Transverse colon (tissue), 4 donors: ENCODE data around the gene GDF11. TPM values are rescaled to one million over a fixed set of nuclear protein-coding genes. Genes with fewer than 3 reads are reported as not detected.

Source experiments
- DNase-seq: peaks from one replicate; pipeline ENCODE4 v3.0.0-alpha.2; 2019
- H3K27ac ChIP-seq, 4 donors: fragments of 200-600 bp; sonication (generic); 2 replicates each; pipeline ENCODE4 v1.5.1; 2016 to 2018; ENCODE audit warnings: inconsistent platforms in 4 of 4
- H3K27me3 ChIP-seq: fragments of 200-600 bp; sonication (generic); 2 replicates; pipeline ENCODE4 v1.5.1; 2017; ENCODE audit warnings: inconsistent platforms
- H3K36me3 ChIP-seq, 4 donors: fragments of 200-600 bp; sonication (generic); 2 replicates each; pipeline ENCODE4 v1.5.1; 2017 to 2019; ENCODE audit warnings: inconsistent platforms in 4 of 4
- H3K4me1 ChIP-seq, 4 donors: fragments of 200-600 bp; sonication (generic); 2 replicates each; pipeline ENCODE4 v1.5.1; 2017 to 2020; ENCODE audit warnings: inconsistent platforms in 4 of 4
- H3K4me3 ChIP-seq, 4 donors: fragments of 200-600 bp; sonication (generic); 1 replicate in 1 of 4; 2 replicates in 3 of 4; pipeline versions ENCODE4 v1.5.1 to v1.6.1; 2017 to 2019; ENCODE audit warnings: inconsistent platforms in 4 of 4
- H3K9me3 ChIP-seq, 2 donors: fragments of 200-600 bp; sonication (generic); 2 replicates each; pipeline ENCODE4 v1.5.1; 2017 to 2019; ENCODE audit warnings: inconsistent platforms in 2 of 2
- EP300 ChIP-seq: sonication (generic); formaldehyde crosslinking; IDR thresholded peaks from one replicate; pipeline ENCODE4 v1.6.1; 2017; ENCODE audit warnings: antibody characterized with exemption, low read depth
- POLR2A ChIP-seq: fragments of 450-650 bp; IDR thresholded peaks from one replicate; pipeline ENCODE4 v1.6.1; 2016; ENCODE audit warnings: antibody characterized with exemption, mild to moderate bottlenecking, moderate library complexity
- POLR2AphosphoS5 ChIP-seq, 3 donors: sonication (generic); formaldehyde crosslinking; IDR thresholded peaks; one replicate each; pipeline ENCODE4 v1.6.1; 2016; ENCODE audit warnings: antibody characterized with exemption in 3 of 3
- WGBS, 2 donors: methylation state at CpG; one replicate each; pipeline ENCODE4 v1.1.5; 2018; ENCODE audit warnings: low coverage in 1 of 2; 5-methylcytosine and 5-hydroxymethylcytosine counted together
- in situ Hi-C, 4 donors: fragments of 200-750 bp; cut with MboI; loops; one replicate each; pipeline versions ENCODE4 v1.15.0 to v1.15.1; 2017; ENCODE audit warnings: low sequenced_read_pairs in 3 of 4, low pct_ligation_motif_present in 1 of 4, low pct_unique_long_range_greater_than_20kb in 1 of 4
- intact Hi-C: fragments of 100-400 bp; cut with DNase I; formaldehyde crosslinking; loops from one replicate; pipeline ENCODE4 v1.15.1; 2023; ENCODE audit warnings: low total_unique reads
- total RNA-seq, 4 donors: library from RNA; depleted of rRNA; stranded (reverse); fragments of >200 nt; gene quantifications; one replicate each; pipeline ENCODE4 v1.1.0, GENCODE V29; 2016
- TF ChIP-seq, protein P1 (sequence below), 5 experiments: fragments of 200-600 bp in 3 of 5; fragments of 450-650 bp in 2 of 5; sonication (generic) in 3 of 5; IDR thresholded peaks; 1 replicate in 2 of 5; 2 replicates in 3 of 5; pipeline ENCODE4 v1.5.1; 2016 to 2017; ENCODE audit warnings: antibody characterized with exemption in 5 of 5, inconsistent platforms in 3 of 5, mild to moderate bottlenecking in 2 of 5, moderate library complexity in 1 of 5

The GDF11 gene
- total RNA-seq, 4 donors from 2014 or later: 0.37 to 1.7 (median 0.60) TPM

DNA sequence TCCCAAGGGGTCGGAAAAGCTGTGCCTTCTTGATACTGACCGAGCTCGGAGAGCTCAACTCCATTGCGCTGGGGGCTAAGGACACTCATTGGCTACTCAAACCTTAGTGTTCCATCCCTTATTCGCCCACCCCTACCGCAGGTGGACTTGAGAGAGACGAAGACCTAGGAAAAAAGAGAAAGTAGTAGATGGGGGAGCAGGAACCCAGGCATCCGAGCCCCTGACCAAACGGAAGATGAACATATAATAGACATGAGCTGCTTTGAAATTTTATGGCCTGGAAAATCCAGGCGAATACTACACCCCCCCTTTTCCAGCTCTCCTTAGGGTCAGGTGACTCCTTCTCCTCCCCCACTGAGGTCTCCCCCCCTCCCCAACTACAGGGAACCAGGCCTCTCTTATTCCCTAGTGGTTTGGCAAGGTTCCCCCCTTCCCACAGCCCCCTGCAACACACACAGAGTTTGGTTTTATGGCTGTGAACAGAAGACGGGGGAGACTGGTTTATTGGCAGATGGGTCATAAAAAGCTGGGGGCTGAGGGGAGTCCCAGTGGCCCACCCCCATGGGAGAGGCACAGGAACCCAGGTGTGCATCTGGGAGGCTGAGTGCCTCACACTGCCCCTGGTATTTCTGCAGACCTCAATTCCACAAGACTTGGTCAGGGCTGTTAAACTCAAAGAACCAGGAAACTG lies 1.6 kb downstream of the GDF11 start:
- H3K27ac ChIP-seq: peak overlapping the region; percentile 64 to 86 (median 84)

DNA sequence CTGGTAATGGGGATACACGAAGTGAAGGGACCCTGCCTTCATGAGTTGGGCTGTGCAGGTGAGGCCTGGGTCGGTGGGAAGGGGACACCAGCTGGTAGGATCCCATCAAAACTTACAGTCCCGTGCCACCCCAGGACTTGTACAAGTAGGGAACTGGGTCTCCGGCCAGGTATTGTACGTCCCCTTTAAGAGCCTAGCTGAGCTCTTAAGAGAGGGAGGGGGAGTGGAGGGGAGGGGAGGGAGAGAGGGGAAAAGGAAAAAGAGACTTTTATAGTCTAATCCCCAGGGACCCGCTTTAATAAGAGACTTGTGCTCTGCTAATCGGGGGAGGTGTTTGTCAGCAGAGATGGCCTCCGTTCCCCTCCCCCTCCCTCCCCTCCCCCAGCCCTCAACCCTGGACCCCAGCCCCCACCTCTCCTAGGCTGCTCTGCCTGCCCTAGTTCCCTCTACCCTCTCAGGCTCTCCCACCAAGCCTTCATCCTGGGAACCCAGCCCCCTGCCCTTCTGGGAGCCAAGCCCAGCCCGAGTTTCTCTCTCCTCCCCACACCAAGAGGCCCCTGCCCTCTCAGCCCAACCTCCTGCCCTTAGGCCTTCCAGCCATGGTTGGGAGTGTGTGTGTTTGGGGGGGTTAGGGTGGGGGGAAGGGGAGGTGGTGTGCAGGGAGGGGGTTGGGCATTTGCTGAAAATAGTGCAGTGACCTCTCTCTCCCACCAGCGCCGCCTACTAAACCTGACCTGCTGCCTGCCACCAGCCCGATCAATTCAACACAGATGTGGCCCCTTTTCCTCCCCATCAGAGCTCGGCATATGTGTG lies 2.6 kb downstream of the GDF11 start:
- TF ChIP-seq, protein P1, sequence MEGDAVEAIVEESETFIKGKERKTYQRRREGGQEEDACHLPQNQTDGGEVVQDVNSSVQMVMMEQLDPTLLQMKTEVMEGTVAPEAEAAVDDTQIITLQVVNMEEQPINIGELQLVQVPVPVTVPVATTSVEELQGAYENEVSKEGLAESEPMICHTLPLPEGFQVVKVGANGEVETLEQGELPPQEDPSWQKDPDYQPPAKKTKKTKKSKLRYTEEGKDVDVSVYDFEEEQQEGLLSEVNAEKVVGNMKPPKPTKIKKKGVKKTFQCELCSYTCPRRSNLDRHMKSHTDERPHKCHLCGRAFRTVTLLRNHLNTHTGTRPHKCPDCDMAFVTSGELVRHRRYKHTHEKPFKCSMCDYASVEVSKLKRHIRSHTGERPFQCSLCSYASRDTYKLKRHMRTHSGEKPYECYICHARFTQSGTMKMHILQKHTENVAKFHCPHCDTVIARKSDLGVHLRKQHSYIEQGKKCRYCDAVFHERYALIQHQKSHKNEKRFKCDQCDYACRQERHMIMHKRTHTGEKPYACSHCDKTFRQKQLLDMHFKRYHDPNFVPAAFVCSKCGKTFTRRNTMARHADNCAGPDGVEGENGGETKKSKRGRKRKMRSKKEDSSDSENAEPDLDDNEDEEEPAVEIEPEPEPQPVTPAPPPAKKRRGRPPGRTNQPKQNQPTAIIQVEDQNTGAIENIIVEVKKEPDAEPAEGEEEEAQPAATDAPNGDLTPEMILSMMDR (IDR thresholded peaks at IDR 0.05): no peak
- TF ChIP-seq EP300 (no peak), POLR2AphosphoS5 (IDR thresholded peaks at IDR 0.05) (no peak), POLR2A (no peak)
- in situ Hi-C loops: loop anchor here in 3 of 4 donors (5.0 to 10.0 kb wide), 3 partner anchors 52 to 192 kb away; partner anchors contain the start of gene DGKA (in 1 of the 3)
- Histone ChIP-seq H3K4me3 (peak overlapping the region in 1 of 4 donors; percentile 23), H3K27me3 (peaks cover 21% of the 10 kb centered on the region), H3K36me3 (no peaks in the 10 kb centered on the region), H3K27ac (peak overlapping the region; percentile 21 to 86 (median 42)), H3K9me3 (no peaks in the 10 kb centered on the region), H3K4me1 (peaks cover 13 to 33% (median 22%) of the 10 kb centered on the region in 4 donors)
- no peak for DNase-seq
- intact Hi-C loops: loop anchor here (10.0 kb wide), 2 partner anchors 49 to 79 kb away; partner anchors contain the start of gene DNAJC14
- WGBS, 2 donors: 34% methylated on average over 13 of the region's 13 CpGs; no CpG with 5 or more reads in 1 of the 2 donors

More for the DNA sequence above, 1.6 kb downstream of the GDF11 start:
- intact Hi-C loops: loop anchor here (10.0 kb wide), 2 partner anchors 50 to 80 kb away; partner anchors contain the start of gene DNAJC14
- WGBS, 2 donors: 11% methylated on average over 5 to 11 of the region's 11 CpGs
- no peak for TF ChIP-seq EP300
- TF ChIP-seq POLR2A: no peak
- TF ChIP-seq POLR2AphosphoS5 (IDR thresholded peaks at IDR 0.05): no peak
- TF ChIP-seq, protein P1 (IDR thresholded peaks at IDR 0.05): no peak
- Histone ChIP-seq H3K4me3 (peak overlapping the region in 3 of 4 donors; percentile 43 to 63 (median 55)), H3K27me3 (peaks cover 21% of the 10 kb centered on the region), H3K36me3 (no peaks in the 10 kb centered on the region), H3K4me1 (peaks cover 13 to 33% (median 22%) of the 10 kb centered on the region in 4 donors), H3K9me3 (no peaks in the 10 kb centered on the region)
- DNase-seq: no peak
- in situ Hi-C loops: loop anchor here in 3 of 4 donors (5.0 to 10.0 kb wide), 3 partner anchors 53 to 193 kb away; partner anchors contain the start of gene DGKA (in 1 of the 3)

DNA sequence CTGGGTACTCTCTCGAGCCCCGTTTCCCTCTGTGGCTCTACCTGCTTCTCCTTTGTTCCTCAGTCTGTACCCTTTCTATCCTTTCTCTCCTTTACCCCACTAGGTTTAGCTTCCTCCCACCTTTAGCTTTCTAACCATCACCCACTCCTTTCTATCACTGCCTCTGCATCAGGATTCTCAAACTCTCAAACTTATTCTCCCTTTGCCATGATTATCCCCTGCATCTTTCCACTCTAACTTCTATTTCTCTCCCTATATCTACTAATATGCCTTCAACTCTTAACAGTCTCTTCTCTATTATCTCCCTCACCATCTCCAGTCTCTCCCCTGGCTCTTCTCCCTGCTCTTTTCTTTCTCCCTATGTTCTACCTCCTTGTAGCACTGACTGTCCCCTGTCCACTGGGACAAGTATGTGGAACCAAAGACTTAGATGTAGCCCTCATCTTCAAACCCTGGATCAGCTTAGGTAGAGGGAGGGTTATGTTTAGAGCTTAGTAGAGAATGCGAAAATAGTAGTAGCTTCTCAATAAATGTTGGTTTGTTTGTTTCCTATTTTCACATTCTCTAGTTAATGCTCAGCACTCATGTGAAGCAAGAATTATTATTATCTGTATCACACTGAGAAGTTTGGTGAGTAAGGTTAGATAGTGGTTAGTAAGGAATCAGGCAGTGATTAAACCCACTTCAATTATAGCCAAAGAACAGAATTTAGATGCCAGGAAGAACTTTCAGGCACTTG lies 3.4 kb downstream of the GDF11 start:
- no peaks in the 10 kb centered on the region for H3K9me3 ChIP-seq
- no peak for DNase-seq
- H3K4me1 ChIP-seq: peaks cover 13 to 33% (median 22%) of the 10 kb centered on the region in 4 donors
- H3K4me3 ChIP-seq: no peak overlapping the region
- intact Hi-C loops (loop anchor here (10.0 kb wide), 2 partner anchors 48 to 78 kb away; partner anchors contain the start of gene DNAJC14), in situ Hi-C loops (loop anchor here in 3 of 4 donors (5.0 to 10.0 kb wide), 3 partner anchors 51 to 191 kb away; partner anchors contain the start of gene DGKA (in 1 of the 3))
- H3K27me3 ChIP-seq: peaks cover 21% of the 10 kb centered on the region
- H3K36me3 ChIP-seq: no peaks in the 10 kb centered on the region
- TF ChIP-seq, protein P1 (IDR thresholded peaks at IDR 0.05): no peak
- TF ChIP-seq POLR2AphosphoS5 (IDR thresholded peaks at IDR 0.05): no peak
- TF ChIP-seq POLR2A: no peak
- TF ChIP-seq EP300: no peak
- WGBS, 2 donors: 50 to 51% methylated on average over 2 to 3 of the region's 3 CpGs
- H3K27ac ChIP-seq: peak overlapping the region in 3 of 4 donors; percentile 38 to 86 (median 47)
